ENCODE measurements around the gene HMCN2.

GRCh38 chr9:130429381-130429780 is 163.8 kb downstream of the HMCN2 start:
- TF ChIP-seq POLR2AphosphoS5 (IDR thresholded peaks at IDR 0.05) (no peak), CTCF (IDR thresholded peaks at IDR 0.05) (no peak), POLR2A (IDR thresholded peaks at IDR 0.05) (no peak)

Data from prostate gland (tissue), 2 donors.